Mesangial cell (primary cell): ENCODE results near the gene PLSCR1. TPM values are rescaled to one million over a fixed set of nuclear protein-coding genes. Genes with fewer than 3 reads are reported as not detected.

Experiments used
- total RNA-seq: library from RNA; depleted of rRNA; stranded (reverse); fragments of >200 nt; gene quantifications from 2 replicates; pipeline ENCODE4 v1.2.3, GENCODE V29; 2015

Gene PLSCR1
- 27.7 and 33.0 TPM in 2 replicates for total RNA-seq

GRCh38 chr3:146544002-146544928 is at the start of gene PLSCR1:
Gene PLSCR1, minus strand, starts transcription at chr3:146544607. Its CDS starts 8,055 bp downstream, at chr3:146536552.

GRCh38 chr3:146469150-146470017 is 75.0 kb downstream of the PLSCR1 start, which contains the start of gene PLSCR2:
Gene PLSCR2, minus strand, starts transcription at chr3:146469561. Its CDS starts 9,657 bp downstream, at chr3:146459904.

Other genes with a start within 250 kb of the PLSCR1 start
- gene PLSCR2, start 75.0 kb downstream of the PLSCR1 start, total RNA-seq: not detected in 2 replicates
- not detected in 2 replicates for gene PLSCR5, start 60.7 kb upstream of the PLSCR1 start, total RNA-seq